VCaP (cell line): ENCODE data around the gene BCL2A1.

Experiments
- H3K27ac ChIP-seq: fragments of 450-650 bp; 2 replicates; pipeline ENCODE4 v1.5.1; 2017
- TF ChIP-seq, protein P1 (sequence below): fragments of 450-650 bp; conservative IDR thresholded peaks from 2 replicates; pipeline ENCODE4 v1.5.1; 2017; ENCODE audit warnings: mild to moderate bottlenecking, moderate library complexity

Gene BCL2A1

DNA sequence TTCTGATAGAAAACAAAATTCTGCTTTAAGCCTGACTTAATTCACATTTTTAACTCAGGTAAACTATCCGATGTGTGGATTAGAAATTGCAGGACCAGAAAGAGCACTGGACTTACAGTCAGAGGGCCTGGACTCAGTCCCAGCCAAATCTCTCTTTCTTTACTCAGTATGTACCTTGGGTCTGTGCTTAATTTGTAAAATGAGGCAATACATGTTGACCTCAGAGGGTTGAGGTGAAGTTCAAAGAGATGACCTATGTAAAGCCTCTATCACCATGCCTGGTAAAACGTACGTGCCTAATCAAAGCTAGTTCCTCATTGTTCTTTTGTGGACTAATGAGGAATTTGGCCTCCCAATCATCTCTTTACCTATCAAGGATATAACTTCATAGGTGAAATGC, 1.9 kb upstream of the BCL2A1 start:
- TF ChIP-seq, protein P1, sequence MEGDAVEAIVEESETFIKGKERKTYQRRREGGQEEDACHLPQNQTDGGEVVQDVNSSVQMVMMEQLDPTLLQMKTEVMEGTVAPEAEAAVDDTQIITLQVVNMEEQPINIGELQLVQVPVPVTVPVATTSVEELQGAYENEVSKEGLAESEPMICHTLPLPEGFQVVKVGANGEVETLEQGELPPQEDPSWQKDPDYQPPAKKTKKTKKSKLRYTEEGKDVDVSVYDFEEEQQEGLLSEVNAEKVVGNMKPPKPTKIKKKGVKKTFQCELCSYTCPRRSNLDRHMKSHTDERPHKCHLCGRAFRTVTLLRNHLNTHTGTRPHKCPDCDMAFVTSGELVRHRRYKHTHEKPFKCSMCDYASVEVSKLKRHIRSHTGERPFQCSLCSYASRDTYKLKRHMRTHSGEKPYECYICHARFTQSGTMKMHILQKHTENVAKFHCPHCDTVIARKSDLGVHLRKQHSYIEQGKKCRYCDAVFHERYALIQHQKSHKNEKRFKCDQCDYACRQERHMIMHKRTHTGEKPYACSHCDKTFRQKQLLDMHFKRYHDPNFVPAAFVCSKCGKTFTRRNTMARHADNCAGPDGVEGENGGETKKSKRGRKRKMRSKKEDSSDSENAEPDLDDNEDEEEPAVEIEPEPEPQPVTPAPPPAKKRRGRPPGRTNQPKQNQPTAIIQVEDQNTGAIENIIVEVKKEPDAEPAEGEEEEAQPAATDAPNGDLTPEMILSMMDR: no peak
- H3K27ac ChIP-seq: no peak overlapping the region

DNA sequence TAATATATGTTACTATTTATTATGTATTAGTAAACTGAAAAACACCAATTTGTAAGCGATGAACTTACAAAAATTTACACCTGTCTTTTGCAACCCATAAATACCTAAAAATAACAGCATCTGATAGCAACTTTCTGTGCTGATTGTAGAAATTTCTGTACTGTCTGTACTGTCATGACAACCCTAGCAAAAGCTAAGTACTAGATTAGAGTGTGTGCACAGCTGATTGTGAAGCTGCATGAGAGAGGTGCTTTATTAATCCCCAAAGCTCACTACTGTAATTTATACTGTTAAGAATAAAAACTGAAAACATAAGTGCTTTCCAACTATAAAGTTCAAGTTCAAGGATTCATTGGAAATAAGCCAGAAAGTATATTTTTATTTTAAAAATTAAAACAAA, 815 bp downstream of the BCL2A1 start:
- no peak overlapping the region for H3K27ac ChIP-seq

DNA sequence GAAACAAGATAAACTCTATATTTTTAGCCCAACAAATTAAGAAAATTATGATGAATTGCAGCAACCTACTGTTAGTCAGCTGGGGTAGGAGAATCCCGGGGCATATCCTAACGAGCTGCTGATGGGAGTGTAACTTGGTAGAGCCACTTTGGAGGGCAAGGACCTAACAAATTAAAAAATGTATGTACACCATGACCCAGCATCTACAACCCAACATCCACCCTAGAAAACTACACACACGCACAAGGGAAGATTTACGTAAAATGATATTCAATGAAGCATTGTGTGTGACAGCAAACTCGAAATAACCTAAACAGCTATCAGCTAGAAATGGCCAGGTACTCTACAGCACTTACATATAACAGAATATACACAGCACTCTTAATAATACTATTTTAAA, 1.9 kb downstream of the BCL2A1 start:
- H3K27ac ChIP-seq: no peak overlapping the region
- TF ChIP-seq, protein P1: no peak

More for the DNA sequence above, 815 bp downstream of the BCL2A1 start:
- TF ChIP-seq, protein P1: no peak

DNA sequence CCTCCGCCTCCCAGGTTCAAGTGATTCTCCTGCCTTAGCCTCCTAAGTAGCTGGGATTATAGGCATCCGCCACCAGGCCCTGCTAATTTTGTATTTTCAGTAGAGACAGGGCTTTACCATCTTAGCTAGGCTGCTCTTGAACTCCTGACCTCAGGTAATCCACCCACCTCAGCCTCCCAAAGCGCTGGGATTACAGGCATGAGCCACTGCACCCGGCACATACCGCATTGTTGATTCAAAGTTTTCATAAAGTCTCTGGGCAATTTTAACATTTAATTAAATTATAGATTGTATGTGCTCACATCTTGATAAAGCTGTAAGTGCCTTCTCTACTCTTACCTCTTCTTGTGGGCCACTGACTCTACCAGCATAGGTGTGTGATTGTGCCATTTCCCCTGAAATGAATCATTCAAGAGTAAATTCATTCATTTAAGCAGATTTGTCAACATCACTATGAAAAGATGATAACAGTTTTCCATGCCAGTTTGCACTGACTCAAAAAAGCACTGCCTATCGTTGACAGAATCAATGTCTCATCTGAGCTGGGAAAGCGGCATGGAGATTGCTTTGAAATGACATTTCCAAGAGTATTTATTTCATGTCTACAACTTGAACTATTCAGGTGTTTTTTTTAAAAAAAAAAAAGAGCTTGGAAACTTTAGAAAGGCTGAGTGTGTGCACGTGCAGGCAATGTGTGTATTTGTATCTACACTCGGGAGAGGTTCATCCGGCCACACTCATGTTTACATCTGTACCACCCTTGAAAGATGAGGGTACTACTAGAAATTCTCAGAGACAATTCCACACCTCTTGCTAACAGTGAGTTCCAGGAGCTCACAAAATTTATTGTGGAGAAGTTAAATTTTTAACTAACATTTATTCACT, 3.5 kb downstream of the BCL2A1 start:
- TF ChIP-seq, protein P1: no peak
- H3K27ac ChIP-seq: no peak overlapping the region

DNA sequence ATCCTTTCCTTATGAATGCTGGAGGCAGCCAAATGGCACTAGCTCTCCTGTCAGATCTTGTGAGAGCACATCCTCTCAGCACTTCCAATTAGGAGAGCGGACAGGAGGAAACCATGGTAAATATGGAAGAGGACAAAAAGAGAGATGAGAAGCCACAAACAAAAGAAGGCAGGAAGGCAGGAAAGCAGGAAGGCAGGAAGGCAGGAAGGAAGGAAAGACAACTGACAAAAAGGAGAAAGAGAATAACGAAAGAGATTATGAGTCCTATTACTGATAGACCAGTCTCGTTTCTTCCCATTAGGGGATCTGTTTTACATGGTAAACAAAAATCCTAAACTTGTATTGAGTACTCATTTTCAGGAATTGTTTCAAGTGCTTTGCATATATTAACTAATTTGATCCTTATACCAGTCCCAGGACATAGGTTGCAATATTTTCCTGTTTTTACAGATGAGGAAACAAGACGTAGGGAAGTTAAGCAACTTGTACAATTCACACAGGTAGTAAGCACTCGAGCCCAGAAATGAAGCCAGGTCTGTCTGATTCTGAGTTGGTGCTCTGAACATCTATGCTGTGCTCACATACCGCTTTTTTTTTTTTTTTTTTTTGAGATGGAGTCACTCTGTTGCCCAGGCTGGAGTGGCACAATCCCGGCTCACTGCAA, 4.2 kb downstream of the BCL2A1 start:
- no peak overlapping the region for H3K27ac ChIP-seq
- TF ChIP-seq, protein P1: no peak

DNA sequence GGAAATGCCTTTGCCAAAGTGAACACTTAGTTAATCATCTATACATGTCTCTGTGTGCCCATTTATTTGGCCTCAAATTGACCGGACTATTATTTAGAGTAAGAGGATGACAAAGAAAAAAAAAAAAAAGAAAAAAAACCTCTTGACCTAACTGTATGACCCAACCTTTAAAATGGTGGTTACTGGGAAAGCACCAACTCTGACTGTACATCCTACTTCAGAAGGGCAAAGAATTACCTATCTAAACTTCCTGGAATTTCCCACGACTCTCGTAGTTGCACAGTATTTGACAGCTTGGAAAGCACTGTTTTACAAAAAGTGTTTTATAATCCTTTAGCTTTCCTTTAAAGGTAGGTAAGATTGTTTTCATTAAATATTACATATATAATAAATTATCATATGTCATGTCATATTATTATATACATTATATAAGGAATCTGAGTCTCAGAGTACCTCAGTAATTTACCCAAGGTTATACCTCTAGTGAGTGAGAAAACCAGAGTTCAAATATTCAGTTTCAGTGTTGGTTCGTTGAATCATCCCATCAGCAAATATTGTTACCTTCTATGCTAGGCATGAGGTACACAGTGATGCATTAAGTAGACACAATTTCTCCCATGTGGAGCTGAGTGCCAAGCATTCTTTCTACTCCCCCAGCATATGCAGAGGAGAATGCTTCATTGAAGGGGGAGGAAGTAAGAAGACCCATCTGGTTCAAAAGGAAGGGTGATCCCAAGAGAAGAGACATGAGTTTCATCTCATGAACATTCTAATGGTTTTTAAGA, 5.0 kb downstream of the BCL2A1 start:
- no peak overlapping the region for H3K27ac ChIP-seq
- TF ChIP-seq, protein P1: no peak
